A673 (cell line): ENCODE data around the gene HJV. TPM values are rescaled to one million over a fixed set of nuclear protein-coding genes. Genes with fewer than 3 reads are reported as not detected.

Experiments used
- BruUV-seq: library from RNA; stranded (reverse); fragments of 400-500 nt; replicated peaks from 2 replicates; lab custom pipeline; 2021; lab: Mats Ljungman, UMichigan
- CTCF ChIA-PET: fragments of 300-600 bp; sonication (Branson Sonifier 250); formaldehyde crosslinking; loops from one replicate; lab custom pipeline; 2022; ENCODE audit warnings: antibody characterized with exemption; lab: Charles Lee
- POLR2A ChIA-PET: fragments of 300-600 bp; sonication (Branson Sonifier 250); formaldehyde crosslinking; loops from one replicate; lab custom pipeline; 2022; ENCODE audit warnings: antibody characterized with exemption; ENCODE audit not compliant: low non-redundant PET; lab: Charles Lee
- DNase-seq: peaks from one replicate; pipeline ENCODE4 v3.0.0-alpha.2; 2015; ENCODE audit warnings: low spot score
- H3K27ac ChIP-seq: fragments of 200-600 bp; sonication (generic); 2 replicates; pipeline ENCODE4 v1.5.1; 2016; ENCODE audit warnings: mixed run types, low read depth, mild to moderate bottlenecking, mixed read lengths, antibody characterized with exemption, low read length; ENCODE audit not compliant: poor library complexity, severe bottlenecking
- H3K27me3 ChIP-seq: fragments of 200-600 bp; sonication (generic); replicated peaks from 2 replicates; pipeline ENCODE4 v1.6.1; 2017; ENCODE audit warnings: mixed run types, low read depth, mild to moderate bottlenecking, mixed read lengths, antibody characterized with exemption, low read length; ENCODE audit not compliant: insufficient read depth, poor library complexity
- H3K36me3 ChIP-seq: fragments of 200-600 bp; sonication (generic); 2 replicates; pipeline ENCODE4 v1.6.1; 2016; ENCODE audit warnings: mixed run types, mild to moderate bottlenecking, mixed read lengths, antibody characterized with exemption, low read length; ENCODE audit not compliant: insufficient read depth, poor library complexity, severe bottlenecking
- H3K4me1 ChIP-seq: fragments of 200-600 bp; sonication (generic); 2 replicates; pipeline ENCODE4 v1.6.1; 2017; ENCODE audit warnings: mixed run types, mild to moderate bottlenecking, mixed read lengths, antibody characterized with exemption, low read length; ENCODE audit not compliant: insufficient read depth, poor library complexity, severe bottlenecking
- H3K4me3 ChIP-seq: fragments of 200-600 bp; sonication (generic); 2 replicates; pipeline ENCODE4 v1.5.1; 2016; ENCODE audit warnings: low read depth, mixed run types, mild to moderate bottlenecking, mixed read lengths, low read length; ENCODE audit not compliant: poor library complexity, severe bottlenecking
- H3K9me3 ChIP-seq: fragments of 200-600 bp; sonication (generic); 2 replicates; pipeline ENCODE4 v1.6.1; 2016; ENCODE audit warnings: mixed run types, low read depth, mild to moderate bottlenecking, mixed read lengths, antibody characterized with exemption, low read length; ENCODE audit not compliant: poor library complexity, severe bottlenecking
- CTCF ChIP-seq: fragments of 300-800, 200-600 bp; sonication (generic); conservative IDR thresholded peaks from 2 replicates; pipeline ENCODE4 v1.5.1; 2017; ENCODE audit warnings: low read depth, mild to moderate bottlenecking, antibody characterized with exemption, low read length, moderate library complexity, mixed read lengths
- EZH2 ChIP-seq: fragments of 200-600 bp; sonication (generic); IDR thresholded peaks from 2 replicates; pipeline ENCODE4 v1.6.1; 2017; ENCODE audit warnings: borderline replicate concordance, low read depth, mild to moderate bottlenecking, mixed read lengths, antibody characterized with exemption, low read length; ENCODE audit not compliant: poor library complexity, severe bottlenecking
- intact Hi-C: fragments of 100-400 bp; cut with micrococcal nuclease; formaldehyde crosslinking; loops from one replicate; pipeline ENCODE4 v1.10.0; 2022; ENCODE audit not compliant: unreplicated experiment
- total RNA-seq: library from RNA; stranded (reverse); gene quantifications from 2 replicates; pipeline ENCODE4 v1.2.3, GENCODE V29; 2021

Gene HJV
- total RNA-seq, 1 experiment from 2014 or later: 0.24 TPM

- ChIA-PET CTCF (no interaction called here), POLR2A (no interaction called here)
- intact Hi-C loops: loop anchor here (5.0 kb wide), 1 partner anchor 128 kb away; the partner anchor contains the start of gene NUDT17
- BruUV-seq: no TSS peak
- no peaks in the 10 kb centered on the region for H3K9me3 ChIP-seq
- H3K27ac ChIP-seq: no peak overlapping the region
- H3K4me1 ChIP-seq: peaks cover 24% of the 10 kb centered on the region
- H3K36me3 ChIP-seq: no peaks in the 10 kb centered on the region
- H3K27me3 ChIP-seq: no peaks in the 10 kb centered on the region
- no peak for TF ChIP-seq CTCF
- no peak for TF ChIP-seq EZH2
- H3K4me3 ChIP-seq: no peak overlapping the region
- DNase-seq: no peak
Measured at GRCh38 chr1:145975216-145975615, 46.3 kb downstream of the HJV start.

GRCh38 chr1:145974721-145975120 lies 46.8 kb downstream of the HJV start:
- ChIA-PET CTCF (no interaction called here), POLR2A (no interaction called here)
- Histone ChIP-seq H3K36me3 (no peaks in the 10 kb centered on the region), H3K9me3 (no peaks in the 10 kb centered on the region), H3K4me1 (peaks cover 19% of the 10 kb centered on the region), H3K27me3 (no peaks in the 10 kb centered on the region), H3K27ac (no peak overlapping the region), H3K4me3 (no peak overlapping the region)
- TF ChIP-seq EZH2 (no peak), CTCF (no peak)
- intact Hi-C loops: loop anchor here (5.0 kb wide), 1 partner anchor 127 kb away; the partner anchor contains the start of gene NUDT17
- no TSS peak for BruUV-seq
- no peak for DNase-seq

- Histone ChIP-seq H3K36me3 (no peaks in the 10 kb centered on the region), H3K27me3 (no peaks in the 10 kb centered on the region), H3K9me3 (peaks cover 1% of the 10 kb centered on the region), H3K4me3 (no peak overlapping the region), H3K4me1 (peaks cover 1% of the 10 kb centered on the region), H3K27ac (no peak overlapping the region)
- DNase-seq: no peak
- TF ChIP-seq EZH2 (no peak), CTCF (no peak)
- ChIA-PET CTCF (no interaction called here), POLR2A (no interaction called here)
- BruUV-seq: no TSS peak
- intact Hi-C loops: no loop called here
Measured at GRCh38 chr1:145972580-145972979, 49.0 kb downstream of the HJV start.

Other genes with a start within 250 kb of the HJV start
- 15.3 and 18.0 TPM in 2 replicates for gene RNF115, start 197.6 kb downstream of the HJV start, total RNA-seq
- 49.6 and 50.3 TPM in 2 replicates for gene POLR3C, start 197.5 kb downstream of the HJV start, total RNA-seq
- gene NUDT17, start 176.1 kb downstream of the HJV start, total RNA-seq: 3.4 and 6.6 TPM in 2 replicates
- gene PIAS3, start 162.7 kb downstream of the HJV start, total RNA-seq: 41.8 and 47.0 TPM in 2 replicates
- not detected in 2 replicates for gene ANKRD35, start 135.9 kb downstream of the HJV start, total RNA-seq
- 1.1 and 1.2 TPM in 2 replicates for gene ITGA10, start 111.7 kb downstream of the HJV start, total RNA-seq
- 22.1 and 22.4 TPM in 2 replicates for gene PEX11B, start 103.0 kb downstream of the HJV start, total RNA-seq
- 255 and 276 TPM in 2 replicates for gene RBM8A, start 94.3 kb downstream of the HJV start, total RNA-seq
- gene LIX1L, start 63.7 kb downstream of the HJV start, total RNA-seq: 39.6 and 40.1 TPM in 2 replicates
- 1.6 and 2.2 TPM in 2 replicates for gene ANKRD34A, start 57.2 kb downstream of the HJV start, total RNA-seq
- 8.5 and 11.6 TPM in 2 replicates for gene POLR3GL, start 57.0 kb downstream of the HJV start, total RNA-seq
- gene TXNIP, start 25.2 kb downstream of the HJV start, total RNA-seq: 27.3 and 36.4 TPM in 2 replicates
- 2.9 and 3.5 TPM in 2 replicates for gene NBPF10, start 123.1 kb upstream of the HJV start, total RNA-seq
- gene NOTCH2NLA, start 207.3 kb upstream of the HJV start, total RNA-seq: 35.2 and 40.1 TPM in 2 replicates